Gastroesophageal sphincter (tissue), 4 donors: Measurements from ENCODE around the gene LETMD1. TPM values are rescaled to one million over a fixed set of nuclear protein-coding genes. Genes with fewer than 3 reads are reported as not detected.
"Not testable (repeated sequence)": the region's sequence is repeated elsewhere in the genome, so short reads cannot be mapped to it uniquely, and the experiment has no call there.

ENCODE experiments used
- ATAC-seq: fragments of 150-250 bp; one replicate; pipeline ENCODE4 v1.9.1; 2016; ENCODE audit warnings: mild to moderate bottlenecking, moderate library complexity
- H3K27ac ChIP-seq, 4 donors: fragments of 200-600 bp; sonication (generic) in 3 of 4; 1 replicate in 3 of 4; 2 replicates in 1 of 4; pipeline ENCODE4 v1.5.1; 2016 to 2019
- H3K27me3 ChIP-seq: fragments of 200-600 bp; sonication (generic); one replicate; pipeline ENCODE4 v1.5.1; 2019
- H3K36me3 ChIP-seq, 2 donors: fragments of 200-600 bp; sonication (generic); one replicate each; pipeline ENCODE4 v1.5.1; 2019; ENCODE audit warnings: control low read depth in 1 of 2
- H3K4me1 ChIP-seq, 3 donors: fragments of 200-600 bp; sonication (generic); 1 replicate in 2 of 3; 2 replicates in 1 of 3; pipeline ENCODE4 v1.5.1; 2016 to 2019; ENCODE audit warnings: control low read depth in 2 of 3
- H3K4me3 ChIP-seq, 2 donors: fragments of 200-600 bp; sonication (generic); one replicate each; pipeline ENCODE4 v1.5.1; 2019; ENCODE audit warnings: mild to moderate bottlenecking in 1 of 2, moderate library complexity in 1 of 2
- H3K9me3 ChIP-seq, 3 donors: fragments of 200-600 bp; sonication (generic); one replicate each; pipeline ENCODE4 v1.5.1; 2017 to 2019; ENCODE audit warnings: control low read depth in 2 of 3
- EP300 ChIP-seq: sonication (generic); formaldehyde crosslinking; IDR thresholded peaks from one replicate; pipeline ENCODE4 v1.6.1; 2017; ENCODE audit warnings: antibody characterized with exemption, mild to moderate bottlenecking
- POLR2A ChIP-seq, 2 donors: fragments of 450-650 bp; IDR thresholded peaks; one replicate each; pipeline ENCODE4 v1.6.1; 2017; ENCODE audit warnings: antibody characterized with exemption in 2 of 2, mild to moderate bottlenecking in 2 of 2, moderate library complexity in 1 of 2
- POLR2AphosphoS5 ChIP-seq: sonication (generic); formaldehyde crosslinking; IDR thresholded peaks from one replicate; pipeline ENCODE4 v1.6.1; 2017; ENCODE audit warnings: antibody characterized with exemption
- WGBS, 2 donors: methylation state at CpG; one replicate each; pipeline ENCODE4 v1.1.5; 2018; ENCODE audit warnings: low coverage in 1 of 2; 5-methylcytosine and 5-hydroxymethylcytosine counted together
- total RNA-seq, 4 donors: library from RNA; depleted of rRNA; stranded (reverse); fragments of >200 nt; gene quantifications; one replicate each; pipeline ENCODE4 v1.1.0, GENCODE V29; 2016
- TF ChIP-seq, protein P1 (sequence below), 4 experiments: fragments of 200-600 bp in 2 of 4; fragments of 450-650 bp in 2 of 4; sonication (generic) in 1 of 4; IDR thresholded peaks; one replicate each; pipeline ENCODE4 v1.5.1; 2017 to 2019; ENCODE audit warnings: antibody characterized with exemption in 4 of 4, mild to moderate bottlenecking in 2 of 4, moderate library complexity in 2 of 4

LETMD1 gene
- total RNA-seq, 4 donors from 2014 or later = 30.2 to 49.7 (median 42.6) TPM

- 80 to 100% methylated on average over 1 to 4 of the region's 5 CpGs for WGBS, 2 donors
- Histone ChIP-seq H3K27ac (no peak overlapping the region), H3K4me1 (peaks cover 0 to 58% (median 19%) of the 10 kb centered on the region in 3 donors), H3K36me3 (peaks cover 0 to 42% of the 10 kb centered on the region in 2 donors), H3K9me3 (no peaks in the 10 kb centered on the region), H3K27me3 (no peaks in the 10 kb centered on the region), H3K4me3 (no peak overlapping the region)
- ATAC-seq = no peak
- TF ChIP-seq EP300 (no peak), POLR2A (IDR thresholded peaks at IDR 0.05) (no peak), POLR2AphosphoS5 (no peak)
- TF ChIP-seq, protein P1, sequence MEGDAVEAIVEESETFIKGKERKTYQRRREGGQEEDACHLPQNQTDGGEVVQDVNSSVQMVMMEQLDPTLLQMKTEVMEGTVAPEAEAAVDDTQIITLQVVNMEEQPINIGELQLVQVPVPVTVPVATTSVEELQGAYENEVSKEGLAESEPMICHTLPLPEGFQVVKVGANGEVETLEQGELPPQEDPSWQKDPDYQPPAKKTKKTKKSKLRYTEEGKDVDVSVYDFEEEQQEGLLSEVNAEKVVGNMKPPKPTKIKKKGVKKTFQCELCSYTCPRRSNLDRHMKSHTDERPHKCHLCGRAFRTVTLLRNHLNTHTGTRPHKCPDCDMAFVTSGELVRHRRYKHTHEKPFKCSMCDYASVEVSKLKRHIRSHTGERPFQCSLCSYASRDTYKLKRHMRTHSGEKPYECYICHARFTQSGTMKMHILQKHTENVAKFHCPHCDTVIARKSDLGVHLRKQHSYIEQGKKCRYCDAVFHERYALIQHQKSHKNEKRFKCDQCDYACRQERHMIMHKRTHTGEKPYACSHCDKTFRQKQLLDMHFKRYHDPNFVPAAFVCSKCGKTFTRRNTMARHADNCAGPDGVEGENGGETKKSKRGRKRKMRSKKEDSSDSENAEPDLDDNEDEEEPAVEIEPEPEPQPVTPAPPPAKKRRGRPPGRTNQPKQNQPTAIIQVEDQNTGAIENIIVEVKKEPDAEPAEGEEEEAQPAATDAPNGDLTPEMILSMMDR (IDR thresholded peaks at IDR 0.05) = no peak
These were observed 27.3 kb downstream of the LETMD1 start for GRCh38 chr12:51075390-51075789.

GRCh38 chr12:51076236-51076930 is 28.3 kb downstream of the LETMD1 start:
- ATAC-seq = no peak
- Histone ChIP-seq H3K36me3 (peaks cover 0 to 32% of the 10 kb centered on the region in 2 donors), H3K4me1 (peaks cover 0 to 64% (median 19%) of the 10 kb centered on the region in 3 donors), H3K27me3 (no peaks in the 10 kb centered on the region), H3K27ac (peak overlapping the region in 3 of 4 donors; percentile 31 to 44 (median 35)), H3K9me3 (no peaks in the 10 kb centered on the region), H3K4me3 (no peak overlapping the region)
- 79 to 80% methylated on average over 4 to 9 of the region's 10 CpGs for WGBS, 2 donors
- TF ChIP-seq, protein P1 (IDR thresholded peaks at IDR 0.05) = no peak
- no peak for TF ChIP-seq POLR2A (IDR thresholded peaks at IDR 0.05)
- no peak for TF ChIP-seq POLR2AphosphoS5
- TF ChIP-seq EP300 = no peak

DNA sequence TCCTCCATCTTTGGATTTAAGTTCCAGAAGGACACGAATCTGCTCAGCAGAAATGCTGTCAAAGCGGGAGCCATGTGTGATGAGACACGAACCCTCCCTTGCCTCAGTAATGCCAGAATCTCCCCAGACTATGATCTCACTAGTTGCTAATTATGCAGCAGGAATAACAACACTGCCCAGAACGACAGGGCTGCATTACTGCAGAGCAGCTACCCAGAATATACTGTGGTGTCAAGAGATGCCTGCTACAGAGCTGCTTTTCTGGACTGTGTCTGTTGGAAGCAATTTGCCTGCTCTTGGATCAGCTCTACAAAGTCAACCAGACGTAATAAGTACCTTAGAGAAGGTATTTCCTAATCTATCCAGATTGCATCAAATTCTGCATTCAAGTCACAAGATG is 29.8 kb downstream of the LETMD1 start:
- H3K4me1 ChIP-seq = peaks cover 0 to 70% (median 26%) of the 10 kb centered on the region in 3 donors
- peak overlapping the region in 3 of 4 donors; percentile 0 to 64 (median 44) for H3K27ac ChIP-seq
- H3K36me3 ChIP-seq = peaks cover 0 to 18% of the 10 kb centered on the region in 2 donors
- TF ChIP-seq, protein P1 (IDR thresholded peaks at IDR 0.05) = no peak
- TF ChIP-seq POLR2A (IDR thresholded peaks at IDR 0.05) (no peak), EP300 (no peak), POLR2AphosphoS5 (no peak)
- WGBS, 2 donors = 19 to 29% methylated on average over 1 to 5 of the region's 5 CpGs
- no peaks in the 10 kb centered on the region for H3K27me3 ChIP-seq
- ATAC-seq = peak; percentile 23
- no peak overlapping the region for H3K4me3 ChIP-seq
- no peaks in the 10 kb centered on the region for H3K9me3 ChIP-seq

DNA sequence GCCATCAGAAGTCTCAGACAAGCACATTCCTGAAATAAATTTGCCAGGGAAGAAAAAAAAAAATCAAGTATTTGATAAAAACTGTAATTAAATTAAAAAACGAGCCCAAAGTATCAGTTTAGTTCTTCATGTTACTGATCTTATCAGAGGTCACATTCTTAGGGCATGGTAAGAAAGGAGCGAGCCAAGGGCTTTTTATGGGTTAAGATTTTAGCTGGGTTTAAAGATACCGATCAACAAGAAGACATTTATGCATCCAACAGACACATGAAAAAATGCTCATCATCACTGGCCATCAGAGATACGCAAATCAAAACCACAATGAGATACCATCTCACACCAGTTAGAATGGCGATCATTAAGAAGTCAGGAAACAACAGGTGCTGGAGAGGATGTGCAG is 30.2 kb downstream of the LETMD1 start:
- not testable (repeated sequence) for ATAC-seq, H3K9me3 ChIP-seq, H3K27me3 ChIP-seq, H3K4me3 ChIP-seq
- Histone ChIP-seq H3K27ac (peak overlapping the region in 3 of 4 donors; percentile 0 to 64 (median 44)), H3K4me1 (peaks cover 0 to 70% (median 26%) of the 10 kb centered on the region in 3 donors), H3K36me3 (peaks cover 0 to 14% of the 10 kb centered on the region in 2 donors)
- 72 to 86% methylated on average over 3 to 5 of the region's 5 CpGs for WGBS, 2 donors

DNA sequence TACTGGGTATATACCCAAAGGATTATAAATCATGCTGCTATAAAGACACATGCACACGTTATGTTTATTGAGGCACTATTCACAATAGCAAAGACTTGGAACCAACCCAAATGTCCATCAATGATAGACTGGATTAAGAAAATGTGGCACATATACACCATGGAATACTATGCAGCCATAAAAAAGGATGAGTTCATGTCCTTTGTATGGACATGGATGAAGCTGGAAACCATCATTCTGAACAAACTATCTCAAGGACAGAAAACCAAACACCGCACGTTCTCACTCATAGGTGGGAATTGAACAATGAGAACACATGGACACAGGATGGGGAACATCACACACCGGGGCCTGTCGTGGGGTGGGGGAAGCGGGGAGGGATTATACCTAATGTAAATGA is 30.7 kb downstream of the LETMD1 start:
- not testable (repeated sequence) for H3K9me3 ChIP-seq, H3K4me3 ChIP-seq, H3K27me3 ChIP-seq, H3K27ac ChIP-seq, H3K36me3 ChIP-seq, ATAC-seq
- 33 to 85% methylated on average over 1 to 6 of the region's 6 CpGs for WGBS, 2 donors
- H3K4me1 ChIP-seq = peaks cover 0 to 74% (median 26%) of the 10 kb centered on the region in 3 donors

DNA sequence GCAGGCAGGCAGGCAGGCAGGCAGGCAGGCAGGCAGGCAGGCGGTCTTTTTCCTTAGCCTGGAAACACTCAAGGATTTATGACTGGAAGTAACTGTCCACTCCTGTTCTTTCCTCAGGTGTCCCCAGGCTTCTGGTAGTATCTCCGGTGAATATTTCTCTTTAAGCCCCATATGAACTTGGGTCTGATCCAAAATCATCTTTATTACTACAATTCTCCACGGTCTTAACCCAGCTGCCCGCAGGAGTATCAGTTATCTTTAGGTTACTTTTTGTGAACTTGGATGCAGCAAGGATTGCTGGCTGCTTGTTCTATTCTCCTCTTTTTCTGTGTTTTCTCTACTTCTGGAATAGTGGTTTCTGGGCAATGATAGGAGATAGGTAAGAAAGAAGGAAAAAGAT is 32.0 kb downstream of the LETMD1 start:
- H3K4me3 ChIP-seq = no peak overlapping the region
- H3K27me3 ChIP-seq = no peaks in the 10 kb centered on the region
- WGBS, 2 donors = 40 to 72% methylated on average over 3 to 4 of the region's 4 CpGs
- H3K4me1 ChIP-seq = peaks cover 0 to 66% (median 26%) of the 10 kb centered on the region in 3 donors
- TF ChIP-seq POLR2A (IDR thresholded peaks at IDR 0.05) = no peak
- TF ChIP-seq POLR2AphosphoS5 = no peak
- TF ChIP-seq, protein P1 (IDR thresholded peaks at IDR 0.05) = no peak
- no peak for TF ChIP-seq EP300
- peaks cover 0 to 5% of the 10 kb centered on the region in 2 donors for H3K36me3 ChIP-seq
- H3K27ac ChIP-seq = no peak overlapping the region
- no peaks in the 10 kb centered on the region for H3K9me3 ChIP-seq
- no peak for ATAC-seq
